AG09309 (cell line): ENCODE data around the gene BCKDK.

Source experiments
- DNase-seq: peaks from one replicate; pipeline ENCODE4 v3.0.0-alpha.2; 2010; ENCODE audit warnings: low read depth
- H3K4me3 ChIP-seq: 2 replicates; pipeline ENCODE4 v1.5.1; 2011; ENCODE audit warnings: mild to moderate bottlenecking, low read depth, low read length, moderate library complexity; ENCODE audit not compliant: control insufficient read depth
- CTCF ChIP-seq: IDR thresholded peaks from 2 replicates; pipeline ENCODE4 v1.5.1; 2011; ENCODE audit warnings: mild to moderate bottlenecking, low read depth, low read length, inconsistent platforms; ENCODE audit not compliant: insufficient read depth, control insufficient read depth; ENCODE audit errors: missing control alignments

Gene BCKDK

GRCh38 chr16:31074814-31075183 is 33.4 kb upstream of the BCKDK start:
- DNase-seq = no peak
- H3K4me3 ChIP-seq = peak overlapping the region; percentile 95
- TF ChIP-seq CTCF = no peak

GRCh38 chr16:31076319-31076718 is 31.9 kb upstream of the BCKDK start:
- H3K4me3 ChIP-seq = no peak overlapping the region
- DNase-seq = no peak

GRCh38 chr16:31077024-31077423 is 31.2 kb upstream of the BCKDK start:
- no peak for DNase-seq
- TF ChIP-seq CTCF = no peak
- no peak overlapping the region for H3K4me3 ChIP-seq

More at GRCh38 chr16:31076319-31076718, 31.9 kb upstream of the BCKDK start:
- no peak for TF ChIP-seq CTCF

GRCh38 chr16:31077592-31078396 is 30.4 kb upstream of the BCKDK start:
- no peak overlapping the region for H3K4me3 ChIP-seq
- DNase-seq = no peak
- TF ChIP-seq CTCF = no peak

GRCh38 chr16:31078597-31079341 is 29.4 kb upstream of the BCKDK start:
- no peak for TF ChIP-seq CTCF
- DNase-seq = no peak
- H3K4me3 ChIP-seq = no peak overlapping the region

- no peak overlapping the region for H3K4me3 ChIP-seq
- no peak for TF ChIP-seq CTCF
- DNase-seq = no peak
Measured at GRCh38 chr16:31079342-31079944, 28.7 kb upstream of the BCKDK start.
